K562 (cell line): ENCODE results near the gene RBM20. TPM values are rescaled to one million over a fixed set of nuclear protein-coding genes. Genes with fewer than 3 reads are reported as not detected.

Source experiments
- CEBPZ ChIP-seq: fragments of 150-350 bp; IDR thresholded peaks from 2 replicates; pipeline ENCODE4 v1.6.1; 2014; ENCODE audit warnings: low read depth, mild to moderate bottlenecking, low read length, borderline replicate concordance
- E2F6 ChIP-seq, 2 experiments: IDR thresholded peaks; 2 replicates each; pipeline ENCODE4 v1.6.1; 2011; ENCODE audit warnings: borderline replicate concordance in 1 of 2, control low read depth in 1 of 2, low read depth in 1 of 2, low read length in 1 of 2, mild to moderate bottlenecking in 1 of 2, mixed read lengths in 1 of 2, moderate library complexity in 1 of 2; ENCODE audit not compliant: insufficient read depth in 1 of 2, insufficient read length in 1 of 2, poor library complexity in 1 of 2, severe bottlenecking in 1 of 2; ENCODE audit errors: extremely low read depth in 1 of 2
- ETV5 ChIP-seq: sonication (generic); formaldehyde crosslinking; IDR thresholded peaks from 2 replicates; pipeline ENCODE4 v1.4.0; 2020; ENCODE audit warnings: low read depth, mild to moderate bottlenecking, missing genetic modification reagents
- HNRNPH1 ChIP-seq: fragments of 200-400 bp; formaldehyde crosslinking; optimal IDR thresholded peaks from 2 replicates; pipeline ENCODE3; 2017; ENCODE audit warnings: low read depth, mild to moderate bottlenecking, low read length, moderate library complexity
- LEF1 ChIP-seq: fragments of 450-650 bp; IDR thresholded peaks from 2 replicates; pipeline ENCODE4 v1.6.1; 2016; ENCODE audit warnings: mild to moderate bottlenecking
- MTA2 ChIP-seq: fragments of 450-650 bp; IDR thresholded peaks from 2 replicates; pipeline ENCODE4 v1.6.1; 2016; ENCODE audit warnings: low read depth
- PHF8 ChIP-seq: fragments of 200-600 bp; sonication (generic); IDR thresholded peaks from 2 replicates; pipeline ENCODE4 v1.6.1; 2012; ENCODE audit warnings: mixed run types, mild to moderate bottlenecking, inconsistent platforms, low read length, moderate library complexity, borderline replicate concordance
- POLR2AphosphoS5 ChIP-seq: IDR thresholded peaks from 2 replicates; pipeline ENCODE4 v1.6.1; 2011; ENCODE audit warnings: mild to moderate bottlenecking, low read depth, low read length, moderate library complexity; ENCODE audit not compliant: control insufficient read depth, insufficient read depth
- SAFB ChIP-seq: fragments of 200-400 bp; formaldehyde crosslinking; IDR thresholded peaks from 2 replicates; pipeline ENCODE4 v1.6.1; 2017; ENCODE audit warnings: low read depth, low read length, borderline replicate concordance
- STAT5B ChIP-seq: fragments of 250-450 bp; sonication (Bioruptor Pico); IDR thresholded peaks from 2 replicates; pipeline ENCODE4 v1.8.0; 2021; ENCODE audit warnings: mild to moderate bottlenecking, inconsistent platforms
- TCF15 ChIP-seq: fragments of 250-450 bp; sonication (Bioruptor Pico); IDR thresholded peaks from 2 replicates; pipeline ENCODE4 v1.8.0; 2022; ENCODE audit warnings: moderate library complexity, mild to moderate bottlenecking, inconsistent platforms
- TCFL5 ChIP-seq: fragments of 250-450 bp; sonication (Bioruptor Pico); conservative IDR thresholded peaks from 2 replicates; pipeline ENCODE4 v1.6.1; 2021; ENCODE audit warnings: mild to moderate bottlenecking, moderate library complexity, matching md5 sums
- ZBTB5 ChIP-seq: fragments of 450-650 bp; IDR thresholded peaks from 2 replicates; pipeline ENCODE4 v1.6.1; 2017; ENCODE audit warnings: antibody characterized with exemption
- ZHX1 ChIP-seq: fragments of 150-350 bp; conservative IDR thresholded peaks from 2 replicates; pipeline ENCODE4 v1.6.1; 2014; ENCODE audit warnings: low read length
- ZNF384 ChIP-seq: IDR thresholded peaks from 2 replicates; pipeline ENCODE4 v1.6.1; 2012; ENCODE audit warnings: low read depth, low read length, improper control_type of control experiment
- ZNF707 ChIP-seq: fragments of 250-450 bp; sonication (Bioruptor Pico); conservative IDR thresholded peaks from 2 replicates; pipeline ENCODE4 v1.8.0; 2022; ENCODE audit warnings: inconsistent platforms, mild to moderate bottlenecking, moderate library complexity
- polyA plus RNA-seq, 8 experiments: library from polyadenylated mRNA; depleted of rRNA in 4 of 8; stranded (reverse) in 5 of 8; unstranded in 3 of 8; fragments of >200 nt; fragmentation: Nextera tagmentation in 2 of 8; fragmentation: Illumina TruSeq in 1 of 8; extraction: Ambion mirVana in 2 of 8; extraction: Trizol in 1 of 8; gene quantifications; 2 replicates each; pipeline versions ENCODE4 v1.2.1 to v1.2.3, GENCODE V29; 2011 to 2014; ENCODE audit warnings: inconsistent platforms in 1 of 8, missing spikeins in 1 of 8
- total RNA-seq, 7 experiments: library from RNA; depleted of rRNA in 6 of 7; stranded (reverse); fragments of >200 nt in 6 of 7; fragmentation: Illumina TruSeq in 2 of 7; extraction: Trizol in 2 of 7; gene quantifications; 2 replicates each; pipeline versions ENCODE4 v1.2.1 to v1.2.3, GENCODE V29; 2011 to 2021; ENCODE audit warnings: low replicate concordance in 1 of 7

Gene RBM20
- total and polyA plus RNA-seq, 9 of the 15 experiments (the other 6 are each of a cell fraction or from before 2014, with no cell fraction given), result 0.63 to 5.7 (median 3.2) TPM

- TF ChIP-seq E2F6 (IDR thresholded peaks at IDR 0.05; ENCODE audit: borderline replicate concordance in 1 of 2, extremely low read depth in 1 of 2, insufficient read depth in 1 of 2, insufficient read length in 1 of 2, low read depth in 1 of 2, low read length in 1 of 2, poor library complexity in 1 of 2, severe bottlenecking in 1 of 2), result peak in 1 of 2 experiments; percentile 22
- no peak for TF ChIP-seq MTA2
- no peak for TF ChIP-seq ZNF384
- no peak for TF ChIP-seq TCFL5
- no peak for TF ChIP-seq LEF1
- TF ChIP-seq POLR2AphosphoS5, result no peak
- TF ChIP-seq TCF15 (CRISPR knock-in tag), result no peak
- TF ChIP-seq CEBPZ, result no peak
- TF ChIP-seq STAT5B (CRISPR knock-in tag), result no peak
- no peak for TF ChIP-seq PHF8
- TF ChIP-seq HNRNPH1, result no peak
- no peak for TF ChIP-seq ZNF707 (CRISPR knock-in tag)
- TF ChIP-seq SAFB, result no peak
- TF ChIP-seq ETV5 (CRISPR knock-in tag), result no peak
- TF ChIP-seq ZHX1, result no peak
- TF ChIP-seq ZBTB5, result no peak
Measured at GRCh38 chr10:110651044-110651958, 7.2 kb downstream of the RBM20 start (continued).
